ENCODE results near the gene TMEM61.

Gene TMEM61

GRCh38 chr1:54982739-54983138 is 2.3 kb downstream of the TMEM61 start:
- H3K79me2 ChIP-seq (ENCODE audit: low read length) = no peaks in the 10 kb centered on the region
- H3K36me3 ChIP-seq (replicated peaks; ENCODE audit: low read depth, low read length) = no peaks in the 10 kb centered on the region
- no peak overlapping the region for H3K9ac ChIP-seq (ENCODE audit: low read length)
- no peaks in the 10 kb centered on the region for H3K4me1 ChIP-seq (ENCODE audit: low read length)
- TF ChIP-seq EZH2phosphoT487 (IDR thresholded peaks at IDR 0.05; ENCODE audit: low read depth) (no peak), CTCF (IDR thresholded peaks at IDR 0.05; ENCODE audit: low read depth, low read length) (no peak)
- no peaks in the 10 kb centered on the region for H4K20me1 ChIP-seq (ENCODE audit: insufficient read depth, low read length)
- H3K27ac ChIP-seq (ENCODE audit: low read length) = no peak overlapping the region
- H3K4me3 ChIP-seq (ENCODE audit: low read length) = no peak overlapping the region
- peaks cover 7% of the 10 kb centered on the region; the same call in 1 of the 2 replicates for H3K27me3 ChIP-seq (ENCODE audit: low read depth, low read length)
- H3K4me2 ChIP-seq (ENCODE audit: low read length) = no peak overlapping the region
- H3K9me3 ChIP-seq (ENCODE audit: insufficient read depth, low read length) = no peaks in the 10 kb centered on the region
- no peak overlapping the region for H2AFZ ChIP-seq (ENCODE audit: low read depth, low read length)

- no peak for TF ChIP-seq CTCF (IDR thresholded peaks at IDR 0.05; ENCODE audit: low read depth, low read length)
- no peak for TF ChIP-seq EZH2phosphoT487 (IDR thresholded peaks at IDR 0.05; ENCODE audit: low read depth)
- H3K9ac ChIP-seq (ENCODE audit: low read length) = no peak overlapping the region
- no peak overlapping the region for H3K27ac ChIP-seq (ENCODE audit: low read length)
- H4K20me1 ChIP-seq (ENCODE audit: insufficient read depth, low read length) = no peaks in the 10 kb centered on the region
- H2AFZ ChIP-seq (ENCODE audit: low read depth, low read length) = no peak overlapping the region
- no peaks in the 10 kb centered on the region for H3K79me2 ChIP-seq (ENCODE audit: low read length)
- no peak overlapping the region for H3K4me2 ChIP-seq (ENCODE audit: low read length)
- no peaks in the 10 kb centered on the region for H3K36me3 ChIP-seq (replicated peaks; ENCODE audit: low read depth, low read length)
- no peaks in the 10 kb centered on the region for H3K4me1 ChIP-seq (ENCODE audit: low read length)
- H3K9me3 ChIP-seq (ENCODE audit: insufficient read depth, low read length) = no peaks in the 10 kb centered on the region
- H3K4me3 ChIP-seq (ENCODE audit: low read length) = no peak overlapping the region
- peaks cover 7% of the 10 kb centered on the region; the same call in 1 of the 2 replicates for H3K27me3 ChIP-seq (ENCODE audit: low read depth, low read length)
Measured at GRCh38 chr1:54984131-54984842, 3.9 kb downstream of the TMEM61 start.

- H3K27me3 ChIP-seq (ENCODE audit: low read depth, low read length) = peaks cover 7% of the 10 kb centered on the region; the same call in 1 of the 2 replicates
- H3K4me2 ChIP-seq (ENCODE audit: low read length) = no peak overlapping the region
- H4K20me1 ChIP-seq (ENCODE audit: insufficient read depth, low read length) = no peaks in the 10 kb centered on the region
- no peak overlapping the region for H3K27ac ChIP-seq (ENCODE audit: low read length)
- no peak overlapping the region for H2AFZ ChIP-seq (ENCODE audit: low read depth, low read length)
- TF ChIP-seq EZH2phosphoT487 (IDR thresholded peaks at IDR 0.05; ENCODE audit: low read depth) = no peak
- TF ChIP-seq CTCF (IDR thresholded peaks at IDR 0.05; ENCODE audit: low read depth, low read length) = no peak
- no peaks in the 10 kb centered on the region for H3K36me3 ChIP-seq (replicated peaks; ENCODE audit: low read depth, low read length)
- no peaks in the 10 kb centered on the region for H3K4me1 ChIP-seq (ENCODE audit: low read length)
- H3K4me3 ChIP-seq (ENCODE audit: low read length) = no peak overlapping the region
- no peaks in the 10 kb centered on the region for H3K79me2 ChIP-seq (ENCODE audit: low read length)
- H3K9ac ChIP-seq (ENCODE audit: low read length) = no peak overlapping the region
- no peaks in the 10 kb centered on the region for H3K9me3 ChIP-seq (ENCODE audit: insufficient read depth, low read length)
Measured at GRCh38 chr1:54985556-54985955, 5.1 kb downstream of the TMEM61 start.

GRCh38 chr1:54986025-54986424 is 5.6 kb downstream of the TMEM61 start:
- no peaks in the 10 kb centered on the region for H3K9me3 ChIP-seq (ENCODE audit: insufficient read depth, low read length)
- no peak overlapping the region for H3K27ac ChIP-seq (ENCODE audit: low read length)
- no peak overlapping the region for H3K9ac ChIP-seq (ENCODE audit: low read length)
- TF ChIP-seq CTCF (IDR thresholded peaks at IDR 0.05; ENCODE audit: low read depth, low read length) = no peak
- no peak for TF ChIP-seq EZH2phosphoT487 (IDR thresholded peaks at IDR 0.05; ENCODE audit: low read depth)
- peaks cover 7% of the 10 kb centered on the region; the same call in 1 of the 2 replicates for H3K27me3 ChIP-seq (ENCODE audit: low read depth, low read length)
- H3K36me3 ChIP-seq (replicated peaks; ENCODE audit: low read depth, low read length) = no peaks in the 10 kb centered on the region
- no peaks in the 10 kb centered on the region for H3K4me1 ChIP-seq (ENCODE audit: low read length)
- H3K4me3 ChIP-seq (ENCODE audit: low read length) = no peak overlapping the region
- no peak overlapping the region for H2AFZ ChIP-seq (ENCODE audit: low read depth, low read length)
- no peak overlapping the region for H3K4me2 ChIP-seq (ENCODE audit: low read length)
- no peaks in the 10 kb centered on the region for H4K20me1 ChIP-seq (ENCODE audit: insufficient read depth, low read length)
- no peaks in the 10 kb centered on the region for H3K79me2 ChIP-seq (ENCODE audit: low read length)

Measured in OCI-LY3 (cell line).